Natural killer cell treated with Interleukin-12 subunit alpha and Interleukin-12 subunit beta and Interleukin-15 and Interleukin-18, amount 100 ng/mL, for 72 hours (primary cell): ENCODE measurements around the gene ACVR1. TPM values are rescaled to one million over a fixed set of nuclear protein-coding genes. Genes with fewer than 3 reads are reported as not detected.
A peak's percentile ranks its signal among the peaks of the same experiment; 100 is the strongest.
"Not testable (repeated sequence)": the region's sequence is repeated elsewhere in the genome, so short reads cannot be mapped to it uniquely, and the experiment has no call there.

Source experiments
- ATAC-seq, 2 donors: fragments of 150-1000 bp; cut with Tn5 transposase in 1 of 2; sonication (Bioruptor Pico), chemical (Tn5 transposase) in 1 of 2; 2 replicates each; pipeline ENCODE4 v1.10.0; 2021
- DNase-seq: peaks from one replicate; pipeline ENCODE4 v3.0.0; 2022; ENCODE audit warnings: low spot score
- H3K27ac Mint-ChIP-seq, 2 donors: 1 replicate in 1 of 2; 2 replicates in 1 of 2; pipeline ENCODE4 v1.8.0; 2022; ENCODE audit warnings: mixed read lengths in 2 of 2, mild to moderate bottlenecking in 1 of 2, moderate library complexity in 1 of 2
- H3K27me3 Mint-ChIP-seq, 2 donors: 1 replicate in 1 of 2; 2 replicates in 1 of 2; pipeline ENCODE4 v1.8.0; 2022; ENCODE audit warnings: mixed read lengths in 2 of 2
- H3K36me3 Mint-ChIP-seq: one replicate; pipeline ENCODE4 v1.8.0; 2022; ENCODE audit warnings: mixed read lengths
- H3K4me1 Mint-ChIP-seq, 2 donors: 1 replicate in 1 of 2; 2 replicates in 1 of 2; pipeline ENCODE4 v1.8.0; 2022; ENCODE audit warnings: low read depth in 2 of 2, mixed read lengths in 2 of 2, mild to moderate bottlenecking in 1 of 2
- H3K4me3 Mint-ChIP-seq: one replicate; pipeline ENCODE4 v1.8.0; 2022; ENCODE audit warnings: mixed read lengths
- H3K9me3 Mint-ChIP-seq: 2 replicates; pipeline ENCODE4 v1.8.0; 2022; ENCODE audit warnings: mixed read lengths
- total RNA-seq, 2 donors: library from RNA; stranded (reverse); gene quantifications; one replicate each; pipeline ENCODE4 v1.2.3, GENCODE V29; 2022

The ACVR1 gene
- total RNA-seq, 2 donors from 2014 or later, result 5.7 to 14.3 TPM

- peaks cover 0 to under 1% of the 10 kb centered on the region in 2 donors for H3K27me3 Mint-ChIP-seq
- ATAC-seq (no peak), DNase-seq (no peak)
- H3K36me3 Mint-ChIP-seq, result no peaks in the 10 kb centered on the region
- no peak overlapping the region for H3K4me3 Mint-ChIP-seq
- H3K9me3 Mint-ChIP-seq, result no peaks in the 10 kb centered on the region
- peaks cover 31 to 33% of the 10 kb centered on the region in 2 donors for H3K4me1 Mint-ChIP-seq
- H3K27ac Mint-ChIP-seq, result no peak overlapping the region
Observed at GRCh38 chr2:157901325-157901724, 25.2 kb upstream of the ACVR1 start.

GRCh38 chr2:157900684-157901083, 24.6 kb upstream of the ACVR1 start:
- H3K27me3 Mint-ChIP-seq, result no peaks in the 10 kb centered on the region
- no peaks in the 10 kb centered on the region for H3K36me3 Mint-ChIP-seq
- H3K9me3 Mint-ChIP-seq, result no peaks in the 10 kb centered on the region
- peak overlapping the region; percentile 87 for H3K4me3 Mint-ChIP-seq
- DNase-seq, result no peak
- peaks cover 31 to 33% of the 10 kb centered on the region in 2 donors for H3K4me1 Mint-ChIP-seq
- peak overlapping the region; percentile 13 to 87 for H3K27ac Mint-ChIP-seq
- no peak for ATAC-seq

- DNase-seq (no peak), ATAC-seq (no peak)
- peaks cover 31 to 33% of the 10 kb centered on the region in 2 donors for H3K4me1 Mint-ChIP-seq
- peak overlapping the region; percentile 13 to 87 for H3K27ac Mint-ChIP-seq
- H3K36me3 Mint-ChIP-seq, result no peaks in the 10 kb centered on the region
- H3K27me3 Mint-ChIP-seq, result no peaks in the 10 kb centered on the region
- peak overlapping the region; percentile 87 for H3K4me3 Mint-ChIP-seq
- H3K9me3 Mint-ChIP-seq, result no peaks in the 10 kb centered on the region
Observed at GRCh38 chr2:157900203-157900602, 24.1 kb upstream of the ACVR1 start.

- DNase-seq, result no peak
- peak; percentile 17 to 71 for ATAC-seq
- H3K36me3 Mint-ChIP-seq, result no peaks in the 10 kb centered on the region
- H3K27ac Mint-ChIP-seq, result peak overlapping the region; percentile 87 to 93
- H3K27me3 Mint-ChIP-seq, result no peaks in the 10 kb centered on the region
- no peaks in the 10 kb centered on the region for H3K9me3 Mint-ChIP-seq
- H3K4me3 Mint-ChIP-seq, result peak overlapping the region; percentile 87
- peaks cover 31 to 33% of the 10 kb centered on the region in 2 donors for H3K4me1 Mint-ChIP-seq
Observed at GRCh38 chr2:157899125-157899839, 23.2 kb upstream of the ACVR1 start.

- no peaks in the 10 kb centered on the region for H3K36me3 Mint-ChIP-seq
- no peaks in the 10 kb centered on the region for H3K9me3 Mint-ChIP-seq
- DNase-seq (no peak), ATAC-seq (peak; percentile 68 to 87)
- H3K27ac Mint-ChIP-seq, result peak overlapping the region; percentile 87 to 93
- H3K4me3 Mint-ChIP-seq, result peak overlapping the region; percentile 87
- H3K4me1 Mint-ChIP-seq, result peaks cover 31 to 33% of the 10 kb centered on the region in 2 donors
- H3K27me3 Mint-ChIP-seq, result peaks cover 0 to under 1% of the 10 kb centered on the region in 2 donors
Observed at GRCh38 chr2:157898591-157898996, 22.5 kb upstream of the ACVR1 start.

GRCh38 chr2:157897106-157897971, 21.2 kb upstream of the ACVR1 start:
- H3K4me1 Mint-ChIP-seq, result peaks cover 31 to 33% of the 10 kb centered on the region in 2 donors
- H3K27ac Mint-ChIP-seq, result peak overlapping the region; percentile 87 to 93

GRCh38 chr2:157895531-157895930, 19.4 kb upstream of the ACVR1 start:
- peak overlapping the region in 1 of 2 donors; percentile 36 for H3K27ac Mint-ChIP-seq
- no peaks in the 10 kb centered on the region for H3K9me3 Mint-ChIP-seq
- H3K4me1 Mint-ChIP-seq, result peaks cover 33 to 39% of the 10 kb centered on the region in 2 donors
- H3K27me3 Mint-ChIP-seq, result peaks cover 0 to 5% of the 10 kb centered on the region in 2 donors
- no peak overlapping the region for H3K4me3 Mint-ChIP-seq
- ATAC-seq (no peak), DNase-seq (no peak)
- no peaks in the 10 kb centered on the region for H3K36me3 Mint-ChIP-seq

More at GRCh38 chr2:157897106-157897971, 21.2 kb upstream of the ACVR1 start:
- DNase-seq (no peak), ATAC-seq (peak; percentile 67 to 80)
- Mint-ChIP-seq H3K27me3 (peaks cover 0 to 3% of the 10 kb centered on the region in 2 donors), H3K36me3 (no peaks in the 10 kb centered on the region), H3K4me3 (peak overlapping the region; percentile 87), H3K9me3 (no peaks in the 10 kb centered on the region)

- no peaks in the 10 kb centered on the region for H3K9me3 Mint-ChIP-seq
- H3K4me1 Mint-ChIP-seq, result peaks cover 30 to 39% of the 10 kb centered on the region in 2 donors
- peak overlapping the region in 1 of 2 donors; percentile 36 for H3K27ac Mint-ChIP-seq
- H3K4me3 Mint-ChIP-seq, result no peak overlapping the region
- DNase-seq, result no peak
- H3K27me3 Mint-ChIP-seq, result peaks cover 0 to 5% of the 10 kb centered on the region in 2 donors
- H3K36me3 Mint-ChIP-seq, result no peaks in the 10 kb centered on the region
- ATAC-seq, result no peak
Observed at GRCh38 chr2:157894694-157895435, 18.7 kb upstream of the ACVR1 start.

GRCh38 chr2:157893611-157894010, 17.5 kb upstream of the ACVR1 start:
- H3K9me3 Mint-ChIP-seq, result no peaks in the 10 kb centered on the region
- no peaks in the 10 kb centered on the region for H3K36me3 Mint-ChIP-seq
- ATAC-seq (no peak), DNase-seq (no peak)
- peaks cover 0 to 5% of the 10 kb centered on the region in 2 donors for H3K27me3 Mint-ChIP-seq
- H3K27ac Mint-ChIP-seq, result no peak overlapping the region
- H3K4me3 Mint-ChIP-seq, result no peak overlapping the region
- H3K4me1 Mint-ChIP-seq, result peaks cover 23 to 29% of the 10 kb centered on the region in 2 donors

GRCh38 chr2:157891643-157892041, 15.5 kb upstream of the ACVR1 start:
- DNase-seq (no peak), ATAC-seq (no peak)
- Mint-ChIP-seq H3K9me3 (no peaks in the 10 kb centered on the region), H3K4me3 (no peak overlapping the region), H3K27ac (peak overlapping the region in 1 of 2 donors; percentile 23), H3K27me3 (peaks cover 8 to 10% of the 10 kb centered on the region in 2 donors), H3K36me3 (peaks cover 5% of the 10 kb centered on the region), H3K4me1 (peaks cover 5 to 9% of the 10 kb centered on the region in 2 donors)

GRCh38 chr2:157890969-157891642, 15.0 kb upstream of the ACVR1 start:
- no peak for DNase-seq
- Mint-ChIP-seq H3K4me1 (peaks cover 2 to 6% of the 10 kb centered on the region in 2 donors), H3K4me3 (no peak overlapping the region), H3K9me3 (no peaks in the 10 kb centered on the region), H3K27me3 (peaks cover 8 to 10% of the 10 kb centered on the region in 2 donors), H3K36me3 (peaks cover 5% of the 10 kb centered on the region), H3K27ac (peak overlapping the region in 1 of 2 donors; percentile 23)
- ATAC-seq, result no peak

- ATAC-seq, result no peak
- no peak overlapping the region for H3K27ac Mint-ChIP-seq
- H3K9me3 Mint-ChIP-seq, result no peaks in the 10 kb centered on the region
- peaks cover 5% of the 10 kb centered on the region for H3K36me3 Mint-ChIP-seq
- peaks cover 2 to 6% of the 10 kb centered on the region in 2 donors for H3K4me1 Mint-ChIP-seq
- DNase-seq, result no peak
- H3K27me3 Mint-ChIP-seq, result peaks cover 8 to 10% of the 10 kb centered on the region in 2 donors
- H3K4me3 Mint-ChIP-seq, result no peak overlapping the region
Observed at GRCh38 chr2:157887946-157888345, 11.8 kb upstream of the ACVR1 start.

- not testable (repeated sequence) for DNase-seq, H3K9me3 Mint-ChIP-seq, H3K4me3 Mint-ChIP-seq, ATAC-seq, H3K36me3 Mint-ChIP-seq, H3K27ac Mint-ChIP-seq, H3K27me3 Mint-ChIP-seq, H3K4me1 Mint-ChIP-seq
Observed at GRCh38 chr2:157884533-157884932, 8.4 kb upstream of the ACVR1 start.
